CD4-positive, CD25-positive, alpha-beta regulatory T cell (primary cell): ENCODE measurements around the gene ACBD7. TPM values are rescaled to one million over a fixed set of nuclear protein-coding genes. Genes with fewer than 3 reads are reported as not detected.
A peak's percentile ranks its signal among the peaks of the same experiment; 100 is the strongest.

ENCODE experiments used
- ATAC-seq, 2 donors: fragments of 150-1000 bp; cut with Tn5 transposase; one replicate each; pipeline ENCODE4 v1.10.0; 2021; ENCODE audit warnings: low read depth in 2 of 2, moderate number of reproducible peaks in 2 of 2, moderate library complexity in 1 of 2
- DNase-seq, 3 donors: peaks; one replicate each; pipeline versions ENCODE4 v3.0.0 to v3.0.0-alpha.2; 2012 to 2022; ENCODE audit warnings: mixed read lengths in 1 of 3
- H3K27ac ChIP-seq: one replicate; pipeline ENCODE4 v1.7.0; 2013; ENCODE audit warnings: mild to moderate bottlenecking, low read length; ENCODE audit not compliant: insufficient read depth, poor library complexity, severe bottlenecking
- H3K27me3 ChIP-seq: one replicate; pipeline ENCODE4 v1.7.0; 2013; ENCODE audit warnings: low read length; ENCODE audit not compliant: control insufficient read depth, insufficient read depth
- H3K36me3 ChIP-seq: one replicate; pipeline ENCODE4 v1.7.0; 2013; ENCODE audit warnings: mild to moderate bottlenecking, low read length, moderate library complexity; ENCODE audit not compliant: control insufficient read depth, insufficient read depth
- H3K4me1 ChIP-seq: 2 replicates; pipeline ENCODE4 v1.7.0; 2013; ENCODE audit warnings: mild to moderate bottlenecking, low read length; ENCODE audit not compliant: insufficient read depth, control insufficient read depth, poor library complexity, severe bottlenecking
- H3K4me3 ChIP-seq: one replicate; pipeline ENCODE4 v1.7.0; 2013; ENCODE audit warnings: low read depth, mild to moderate bottlenecking, low read length, moderate library complexity
- H3K9me3 ChIP-seq, 2 experiments: 1 replicate in 1 of 2; 2 replicates in 1 of 2; pipeline ENCODE4 v1.7.0; 2013; ENCODE audit warnings: low read length in 2 of 2, mild to moderate bottlenecking in 1 of 2, moderate library complexity in 1 of 2; ENCODE audit not compliant: control insufficient read depth in 2 of 2
- H3K27ac Mint-ChIP-seq, 3 donors: one replicate each; pipeline ENCODE4 v1.8.0; 2020 to 2022; ENCODE audit warnings: mild to moderate bottlenecking in 3 of 3, mixed read lengths in 3 of 3, moderate library complexity in 2 of 3
- H3K27me3 Mint-ChIP-seq: one replicate; pipeline ENCODE4 v1.8.0; 2022; ENCODE audit warnings: mild to moderate bottlenecking, mixed read lengths
- H3K36me3 Mint-ChIP-seq: one replicate; pipeline ENCODE4 v1.8.0; 2020; ENCODE audit warnings: mixed read lengths
- H3K4me1 Mint-ChIP-seq, 4 donors: one replicate each; pipeline ENCODE4 v1.8.0; 2020 to 2022; ENCODE audit warnings: mixed read lengths in 4 of 4, mild to moderate bottlenecking in 1 of 4
- H3K4me3 Mint-ChIP-seq, 4 donors: one replicate each; pipeline ENCODE4 v1.8.0; 2020 to 2022; ENCODE audit warnings: mild to moderate bottlenecking in 4 of 4, mixed read lengths in 4 of 4, moderate library complexity in 3 of 4
- H3K9me3 Mint-ChIP-seq, 7 donors: one replicate each; pipeline ENCODE4 v1.8.0; 2020 to 2022; ENCODE audit warnings: mixed read lengths in 7 of 7, mild to moderate bottlenecking in 3 of 7, moderate library complexity in 2 of 7
- polyA plus RNA-seq, 4 donors: library from polyadenylated mRNA; unstranded; fragments of 300-500 nt; fragmentation: Illumina TruSeq; gene quantifications; one replicate each; pipeline ENCODE4 v1.2.3, GENCODE V29; 2021
- total RNA-seq: library from RNA; stranded (reverse); gene quantifications from one replicate; pipeline ENCODE4 v1.2.3, GENCODE V29; 2022

The ACBD7 gene
- total RNA-seq (0.39 TPM), polyA plus RNA-seq (under 1 TPM in 2 of 4 donors, not detected in 2; 0.25 to 0.49 TPM)

DNA sequence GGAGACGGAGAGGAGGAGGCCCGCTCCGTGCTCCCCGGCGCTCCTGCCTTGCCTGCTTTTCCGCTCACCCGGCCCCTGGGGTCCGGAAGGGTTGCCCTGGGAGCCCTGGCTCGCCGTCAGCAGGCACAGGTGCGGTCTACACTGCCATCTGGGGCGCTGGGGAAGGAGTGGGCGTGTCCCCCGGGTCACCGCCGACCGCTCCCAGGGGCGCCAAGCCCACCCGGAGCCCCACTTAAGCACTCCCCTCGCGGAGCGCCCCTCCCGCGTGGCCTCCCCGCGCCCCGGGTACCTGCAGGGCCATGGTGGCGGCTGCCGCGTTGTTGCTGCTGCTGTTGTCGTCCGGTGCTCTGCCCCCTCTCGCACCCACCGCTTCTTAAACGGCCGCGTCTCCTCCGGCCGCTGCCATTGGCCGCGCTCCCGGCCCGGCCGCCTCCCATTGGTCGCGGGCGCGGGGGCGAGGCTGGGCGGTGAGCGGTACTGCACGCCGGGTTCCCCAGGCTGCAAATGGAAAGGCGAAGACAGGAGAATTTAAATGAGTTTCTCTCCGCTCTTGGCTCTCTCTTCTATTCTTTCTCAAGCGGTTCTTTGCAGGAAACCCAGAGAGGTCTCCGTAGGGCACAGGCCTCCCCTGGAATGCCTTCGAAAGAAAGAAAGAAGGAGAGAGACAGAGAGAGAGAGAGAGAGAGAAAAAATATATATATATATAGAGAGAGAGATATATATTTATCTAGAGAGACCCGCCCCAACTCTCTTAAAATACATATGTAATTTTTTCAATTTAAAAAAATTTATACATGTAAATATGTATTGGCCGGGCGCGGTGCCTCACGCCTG, at the start of gene ACBD7:
Gene ACBD7, minus strand, starts transcription at position 349 of the 834 bp plus-strand sequence. Its CDS starts 48 bp downstream, at position 301.
- Histone ChIP-seq H3K36me3 (no peaks in the 10 kb centered on the region), H3K27me3 (no peaks in the 10 kb centered on the region), H3K9me3 (no peaks in the 10 kb centered on the region), H3K4me1 (peaks cover 11% of the 10 kb centered on the region), H3K27ac (no peak within 1 kb of the TSS), H3K4me3 (peak within 1 kb of the TSS; percentile 29)
- peak within 1 kb of the TSS; percentile 74 to 88 (median 82) for H3K4me3 Mint-ChIP-seq
- DNase-seq, result peak; percentile 71 to 91 (median 81)
- H3K27me3 Mint-ChIP-seq, result peaks cover 7% of the 10 kb centered on the region
- ATAC-seq, result peak; percentile 99
- peaks cover 0 to 1% (median 0%) of the 10 kb centered on the region in 7 donors for H3K9me3 Mint-ChIP-seq
- no peaks in the 10 kb centered on the region for H3K36me3 Mint-ChIP-seq
- peaks cover 0 to 6% (median 0%) of the 10 kb centered on the region in 4 donors for H3K4me1 Mint-ChIP-seq
- H3K27ac Mint-ChIP-seq, result no peak within 1 kb of the TSS

DNA sequence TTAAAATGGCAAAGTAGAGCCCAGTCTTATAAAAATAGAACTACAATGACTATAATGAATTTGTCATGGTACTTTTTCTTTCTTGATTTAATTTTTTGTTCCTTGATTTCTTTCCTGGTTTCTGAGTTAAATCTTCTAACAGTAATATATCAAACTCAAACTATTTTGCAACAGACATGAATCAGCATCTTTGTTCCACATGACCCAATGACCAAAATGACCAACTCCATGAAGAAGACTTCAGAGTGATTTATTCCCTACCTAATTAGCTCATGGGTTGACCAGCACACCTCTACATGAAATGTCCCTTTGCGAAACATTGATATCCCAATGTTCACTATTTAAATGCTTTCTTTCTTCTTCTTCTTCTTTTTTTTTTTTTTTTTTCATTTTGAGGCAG, 49.1 kb upstream of the ACBD7 start:
- H3K4me3 Mint-ChIP-seq, result no peak overlapping the region
- H3K4me1 Mint-ChIP-seq, result peaks cover 14 to 23% (median 18%) of the 10 kb centered on the region in 4 donors
- no peaks in the 10 kb centered on the region for H3K27me3 ChIP-seq
- no peak overlapping the region for H3K27ac ChIP-seq
- H3K27ac Mint-ChIP-seq, result peak overlapping the region in 1 of 3 donors; percentile 14
- H3K27me3 Mint-ChIP-seq, result no peaks in the 10 kb centered on the region
- H3K36me3 ChIP-seq, result peaks cover 60% of the 10 kb centered on the region
- peaks cover 53% of the 10 kb centered on the region for H3K36me3 Mint-ChIP-seq
- ATAC-seq, result no peak
- H3K9me3 Mint-ChIP-seq, result peaks cover 0 to 2% (median 0%) of the 10 kb centered on the region in 7 donors
- no peaks in the 10 kb centered on the region for H3K9me3 ChIP-seq
- no peak overlapping the region for H3K4me3 ChIP-seq
- H3K4me1 ChIP-seq, result peaks cover 14% of the 10 kb centered on the region
- DNase-seq, result no peak

DNA sequence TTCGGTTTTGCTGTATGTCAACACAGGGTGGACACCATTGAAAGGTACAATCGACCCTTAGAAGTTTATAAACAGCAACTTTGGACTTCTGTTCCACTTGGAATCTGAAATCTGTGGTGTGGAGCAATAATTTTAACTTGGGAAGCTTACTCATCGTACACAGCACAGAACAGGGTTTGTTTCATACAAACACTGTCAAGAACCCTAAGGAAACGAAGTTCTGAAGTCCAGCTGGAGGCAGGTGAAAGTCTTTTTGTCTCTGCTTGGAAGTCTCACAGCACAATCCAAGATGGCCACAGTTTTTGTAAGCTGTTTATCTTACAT, 48.4 kb upstream of the ACBD7 start:
- H3K9me3 ChIP-seq, result no peaks in the 10 kb centered on the region
- H3K27me3 Mint-ChIP-seq, result no peaks in the 10 kb centered on the region
- DNase-seq, result no peak
- ATAC-seq, result no peak
- H3K4me3 ChIP-seq, result no peak overlapping the region
- H3K9me3 Mint-ChIP-seq, result peaks cover 0 to 2% (median 0%) of the 10 kb centered on the region in 7 donors
- no peak overlapping the region for H3K27ac Mint-ChIP-seq
- no peaks in the 10 kb centered on the region for H3K27me3 ChIP-seq
- peaks cover 67% of the 10 kb centered on the region for H3K36me3 ChIP-seq
- no peak overlapping the region for H3K4me3 Mint-ChIP-seq
- peaks cover 10 to 17% (median 14%) of the 10 kb centered on the region in 4 donors for H3K4me1 Mint-ChIP-seq
- H3K27ac ChIP-seq, result no peak overlapping the region
- peaks cover 54% of the 10 kb centered on the region for H3K36me3 Mint-ChIP-seq
- peaks cover 10% of the 10 kb centered on the region for H3K4me1 ChIP-seq

DNA sequence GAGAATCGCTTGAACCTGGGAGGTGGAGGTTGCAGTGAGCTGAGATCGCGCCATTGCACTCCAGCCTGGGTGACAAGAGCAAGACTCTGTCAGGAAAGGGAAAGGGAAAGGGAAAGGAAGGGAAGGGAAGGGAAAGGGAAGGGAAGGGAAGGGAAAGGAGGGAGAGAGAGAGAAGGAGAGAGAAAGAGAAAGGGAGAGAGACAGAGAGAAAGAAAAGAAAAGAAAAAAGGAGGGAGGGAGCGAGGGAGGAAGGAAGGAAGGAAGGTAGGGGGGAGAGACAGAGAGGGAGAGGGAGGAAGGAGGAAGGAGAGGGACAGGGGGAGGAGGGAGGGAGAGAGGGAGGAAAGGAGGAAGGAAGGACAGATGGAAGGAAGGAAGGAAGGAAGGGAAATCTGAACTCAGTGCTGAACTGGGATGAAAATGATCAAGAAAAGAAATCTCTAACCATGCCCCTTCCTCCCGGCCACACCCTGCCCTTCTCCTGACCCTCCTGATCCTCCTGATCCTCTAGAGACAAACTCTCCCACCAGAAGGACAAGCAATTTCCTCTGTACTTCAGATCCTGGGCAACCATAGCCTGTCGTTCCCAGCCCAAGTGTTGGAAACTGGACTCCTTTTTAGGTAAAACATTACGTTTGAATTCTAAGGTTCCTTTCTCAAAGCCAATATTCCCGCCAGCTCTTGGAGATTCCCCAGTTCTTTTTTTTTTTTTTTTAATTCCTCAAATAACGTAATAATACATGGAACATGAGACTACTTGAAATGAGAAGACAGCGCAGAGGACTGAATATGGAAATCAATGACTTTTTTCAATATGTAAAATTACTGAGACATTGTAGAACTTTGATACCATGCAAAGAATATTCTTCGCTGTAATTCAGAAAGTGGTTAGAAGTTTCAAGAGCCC, 47.8 kb upstream of the ACBD7 start:
- Histone ChIP-seq H3K27me3 (no peaks in the 10 kb centered on the region), H3K9me3 (no peaks in the 10 kb centered on the region), H3K4me1 (peaks cover 4% of the 10 kb centered on the region), H3K36me3 (peaks cover 73% of the 10 kb centered on the region), H3K27ac (no peak overlapping the region), H3K4me3 (no peak overlapping the region)
- H3K4me3 Mint-ChIP-seq, result no peak overlapping the region
- peaks cover 59% of the 10 kb centered on the region for H3K36me3 Mint-ChIP-seq
- peaks cover 3 to 11% (median 8%) of the 10 kb centered on the region in 4 donors for H3K4me1 Mint-ChIP-seq
- H3K27me3 Mint-ChIP-seq, result no peaks in the 10 kb centered on the region
- peaks cover 0 to 2% (median 0%) of the 10 kb centered on the region in 7 donors for H3K9me3 Mint-ChIP-seq
- ATAC-seq (no peak), DNase-seq (no peak)
- H3K27ac Mint-ChIP-seq, result peak overlapping the region in 2 of 3 donors; percentile 65 to 85

- Histone ChIP-seq H3K9me3 (no peaks in the 10 kb centered on the region), H3K4me3 (no peak overlapping the region), H3K27ac (no peak overlapping the region), H3K36me3 (peaks cover 83% of the 10 kb centered on the region), H3K4me1 (no peaks in the 10 kb centered on the region), H3K27me3 (no peaks in the 10 kb centered on the region)
- Mint-ChIP-seq H3K27me3 (no peaks in the 10 kb centered on the region), H3K4me3 (no peak overlapping the region), H3K27ac (peak overlapping the region in 1 of 3 donors; percentile 70), H3K9me3 (peaks cover 0 to 1% (median 0%) of the 10 kb centered on the region in 7 donors), H3K4me1 (peaks cover 2 to 6% (median 5%) of the 10 kb centered on the region in 4 donors), H3K36me3 (peaks cover 61% of the 10 kb centered on the region)
- ATAC-seq (no peak), DNase-seq (no peak)
Observed at GRCh38 chr10:15131330-15131729, 42.8 kb upstream of the ACBD7 start.

GRCh38 chr10:15124908-15125307, 36.3 kb upstream of the ACBD7 start:
- Mint-ChIP-seq H3K4me3 (no peak overlapping the region), H3K9me3 (peaks cover 0 to 1% (median 0%) of the 10 kb centered on the region in 7 donors), H3K4me1 (peaks cover 18 to 29% (median 25%) of the 10 kb centered on the region in 4 donors), H3K27ac (peak overlapping the region in 1 of 3 donors; percentile 67), H3K27me3 (no peaks in the 10 kb centered on the region), H3K36me3 (peaks cover 37% of the 10 kb centered on the region)
- Histone ChIP-seq H3K4me3 (no peak overlapping the region), H3K9me3 (no peaks in the 10 kb centered on the region), H3K27me3 (no peaks in the 10 kb centered on the region), H3K36me3 (peaks cover 64% of the 10 kb centered on the region), H3K4me1 (peaks cover 14% of the 10 kb centered on the region), H3K27ac (no peak overlapping the region)
- DNase-seq (no peak), ATAC-seq (no peak)

- Mint-ChIP-seq H3K36me3 (peaks cover 38% of the 10 kb centered on the region), H3K27ac (peak overlapping the region; percentile 35 to 79 (median 67)), H3K9me3 (peaks cover 0 to 1% (median 0%) of the 10 kb centered on the region in 7 donors), H3K4me3 (no peak overlapping the region), H3K4me1 (peaks cover 20 to 33% (median 26%) of the 10 kb centered on the region in 4 donors), H3K27me3 (no peaks in the 10 kb centered on the region)
- Histone ChIP-seq H3K4me3 (no peak overlapping the region), H3K27ac (no peak overlapping the region), H3K4me1 (peaks cover 14% of the 10 kb centered on the region), H3K27me3 (no peaks in the 10 kb centered on the region), H3K36me3 (peaks cover 64% of the 10 kb centered on the region), H3K9me3 (no peaks in the 10 kb centered on the region)
- DNase-seq (no peak), ATAC-seq (no peak)
Observed at GRCh38 chr10:15124190-15124589, 35.6 kb upstream of the ACBD7 start.
